Measurements from ENCODE around the gene ATP8B4. TPM values are rescaled to one million over a fixed set of nuclear protein-coding genes. Genes with fewer than 3 reads are reported as not detected.

The ATP8B4 gene
- total RNA-seq, 1 experiment from 2014 or later: not detected

GRCh38 chr15:49863431-49864224 lies 255.4 kb downstream of the ATP8B4 start:
- TF ChIP-seq EZH2 (IDR thresholded peaks at IDR 0.05; ENCODE audit: low read length, unreplicated experiment) (no peak), EZH2phosphoT487 (IDR thresholded peaks at IDR 0.05; ENCODE audit: borderline replicate concordance, low read length) (no peak)
- TF ChIP-seq, protein P1, sequence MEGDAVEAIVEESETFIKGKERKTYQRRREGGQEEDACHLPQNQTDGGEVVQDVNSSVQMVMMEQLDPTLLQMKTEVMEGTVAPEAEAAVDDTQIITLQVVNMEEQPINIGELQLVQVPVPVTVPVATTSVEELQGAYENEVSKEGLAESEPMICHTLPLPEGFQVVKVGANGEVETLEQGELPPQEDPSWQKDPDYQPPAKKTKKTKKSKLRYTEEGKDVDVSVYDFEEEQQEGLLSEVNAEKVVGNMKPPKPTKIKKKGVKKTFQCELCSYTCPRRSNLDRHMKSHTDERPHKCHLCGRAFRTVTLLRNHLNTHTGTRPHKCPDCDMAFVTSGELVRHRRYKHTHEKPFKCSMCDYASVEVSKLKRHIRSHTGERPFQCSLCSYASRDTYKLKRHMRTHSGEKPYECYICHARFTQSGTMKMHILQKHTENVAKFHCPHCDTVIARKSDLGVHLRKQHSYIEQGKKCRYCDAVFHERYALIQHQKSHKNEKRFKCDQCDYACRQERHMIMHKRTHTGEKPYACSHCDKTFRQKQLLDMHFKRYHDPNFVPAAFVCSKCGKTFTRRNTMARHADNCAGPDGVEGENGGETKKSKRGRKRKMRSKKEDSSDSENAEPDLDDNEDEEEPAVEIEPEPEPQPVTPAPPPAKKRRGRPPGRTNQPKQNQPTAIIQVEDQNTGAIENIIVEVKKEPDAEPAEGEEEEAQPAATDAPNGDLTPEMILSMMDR (conservative IDR thresholded peaks at IDR 0.05; ENCODE audit: low read depth, low read length): no peak
- H3K36me3 ChIP-seq (ENCODE audit: low read depth, low read length): peaks cover 6% of the 10 kb centered on the region; the same call in 1 of the 2 replicates
- H3K4me1 ChIP-seq (ENCODE audit: insufficient read depth, low read length): peaks cover 21% of the 10 kb centered on the region
- H3K4me2 ChIP-seq (ENCODE audit: low read length): no peak overlapping the region
- no peaks in the 10 kb centered on the region for H3K27me3 ChIP-seq (ENCODE audit: low read length)
- H3K9ac ChIP-seq (ENCODE audit: low read length): no peak overlapping the region
- H3K9me3 ChIP-seq (ENCODE audit: low read length): peaks cover 5% of the 10 kb centered on the region; the same call in 1 of the 2 replicates
- H4K20me1 ChIP-seq (ENCODE audit: low read length): no peaks in the 10 kb centered on the region
- no peak overlapping the region for H2AFZ ChIP-seq (ENCODE audit: low read length)
- H3K79me2 ChIP-seq (ENCODE audit: low read length): no peaks in the 10 kb centered on the region
- H3K27ac ChIP-seq (ENCODE audit: low read length): no peak overlapping the region
- DNase-seq (no peak), ATAC-seq (no peak)
- intact Hi-C loops (cut with micrococcal nuclease): no loop called here
- no peaks in the 10 kb centered on the region for H3K9me2 ChIP-seq (replicated peaks; ENCODE audit: low read length)
- peaks cover 4% of the 10 kb centered on the region for H3F3A ChIP-seq (ENCODE audit: low read length, unreplicated experiment)
- H3K4me3 ChIP-seq (ENCODE audit: low read length): no peak overlapping the region
- ChIA-PET CTCF (no interaction called here), POLR2A (ENCODE audit: unreplicated experiment) (no interaction called here)
- BruUV-seq (replicated peaks): no TSS peak

GRCh38 chr15:49860101-49860500 lies 258.9 kb downstream of the ATP8B4 start:
- intact Hi-C loops (cut with micrococcal nuclease): no loop called here
- no peak overlapping the region for H3K27ac ChIP-seq (ENCODE audit: low read length)
- no peak overlapping the region for H3K4me3 ChIP-seq (ENCODE audit: low read length)
- no peaks in the 10 kb centered on the region for H3F3A ChIP-seq (ENCODE audit: low read length, unreplicated experiment)
- no peak overlapping the region for H2AFZ ChIP-seq (ENCODE audit: low read length)
- ChIA-PET CTCF (no interaction called here), POLR2A (ENCODE audit: unreplicated experiment) (no interaction called here)
- no peak overlapping the region for H3K9ac ChIP-seq (ENCODE audit: low read length)
- TF ChIP-seq, protein P1 (conservative IDR thresholded peaks at IDR 0.05; ENCODE audit: low read depth, low read length): no peak
- no peak for TF ChIP-seq EZH2 (IDR thresholded peaks at IDR 0.05; ENCODE audit: low read length, unreplicated experiment)
- TF ChIP-seq EZH2phosphoT487 (IDR thresholded peaks at IDR 0.05; ENCODE audit: borderline replicate concordance, low read length): no peak
- H4K20me1 ChIP-seq (ENCODE audit: low read length): no peaks in the 10 kb centered on the region
- peaks cover 2% of the 10 kb centered on the region; the same call in 1 of the 2 replicates for H3K4me1 ChIP-seq (ENCODE audit: insufficient read depth, low read length)
- no peaks in the 10 kb centered on the region for H3K27me3 ChIP-seq (ENCODE audit: low read length)
- no peak for DNase-seq
- no peak for ATAC-seq
- no TSS peak for BruUV-seq (replicated peaks)
- no peak overlapping the region for H3K4me2 ChIP-seq (ENCODE audit: low read length)
- H3K9me3 ChIP-seq (ENCODE audit: low read length): no peaks in the 10 kb centered on the region
- no peaks in the 10 kb centered on the region for H3K36me3 ChIP-seq (ENCODE audit: low read depth, low read length)
- H3K79me2 ChIP-seq (ENCODE audit: low read length): no peaks in the 10 kb centered on the region
- no peaks in the 10 kb centered on the region for H3K9me2 ChIP-seq (replicated peaks; ENCODE audit: low read length)

Measured in PC-3 (cell line).